CD8-positive, alpha-beta memory T cell (primary cell): Measurements from ENCODE around the gene OR4D10. TPM values are rescaled to one million over a fixed set of nuclear protein-coding genes. Genes with fewer than 3 reads are reported as not detected.
"Not testable (repeated sequence)": the region's sequence is repeated elsewhere in the genome, so short reads cannot be mapped to it uniquely, and the experiment has no call there.

Source experiments
- CTCF ChIA-PET: fragments of 350-600 bp; sonication (Branson Sonifier 250); formaldehyde crosslinking; loops from one replicate; lab custom pipeline; 2021; ENCODE audit warnings: antibody characterized with exemption; lab: Charles Lee
- POLR2A ChIA-PET: fragments of 350-600 bp; sonication (Branson Sonifier 250); formaldehyde crosslinking; loops from one replicate; lab custom pipeline; 2021; ENCODE audit warnings: antibody characterized with exemption; lab: Charles Lee
- DNase-seq, 5 donors: peaks; one replicate each; pipeline versions ENCODE4 v3.0.0 to v3.0.0-alpha.2; 2020 to 2022; ENCODE audit warnings: mixed read lengths in 1 of 5
- H3K27ac ChIP-seq: one replicate; pipeline ENCODE4 v1.7.0; 2013; ENCODE audit warnings: low read depth, mild to moderate bottlenecking, low read length, moderate library complexity
- H3K27me3 ChIP-seq: 2 replicates; pipeline ENCODE4 v1.7.0; 2013; ENCODE audit warnings: low read length, mild to moderate bottlenecking; ENCODE audit not compliant: insufficient read depth, poor library complexity, severe bottlenecking
- H3K36me3 ChIP-seq: 2 replicates; pipeline ENCODE4 v1.7.0; 2013; ENCODE audit warnings: mild to moderate bottlenecking, low read length, moderate library complexity; ENCODE audit not compliant: insufficient read depth
- H3K4me1 ChIP-seq: 2 replicates; pipeline ENCODE4 v1.7.0; 2013; ENCODE audit warnings: mild to moderate bottlenecking, low read length, moderate library complexity; ENCODE audit not compliant: insufficient read depth
- H3K4me3 ChIP-seq: 2 replicates; pipeline ENCODE4 v1.7.0; 2013; ENCODE audit warnings: mild to moderate bottlenecking, low read length
- H3K9me3 ChIP-seq: 2 replicates; pipeline ENCODE4 v1.7.0; 2013; ENCODE audit warnings: mild to moderate bottlenecking, low read length
- H3K27ac Mint-ChIP-seq, 8 donors: one replicate each; pipeline ENCODE4 v1.8.0; 2020 to 2021; ENCODE audit warnings: mixed read lengths in 8 of 8, mild to moderate bottlenecking in 6 of 8, inconsistent platforms in 3 of 8, moderate library complexity in 3 of 8
- H3K27me3 Mint-ChIP-seq, 2 donors: one replicate each; pipeline ENCODE4 v1.8.0; 2020 to 2021; ENCODE audit warnings: mixed read lengths in 2 of 2, mild to moderate bottlenecking in 1 of 2, moderate library complexity in 1 of 2
- H3K36me3 Mint-ChIP-seq, 3 donors: one replicate each; pipeline ENCODE4 v1.8.0; 2020 to 2021; ENCODE audit warnings: mixed read lengths in 3 of 3, inconsistent platforms in 1 of 3, mild to moderate bottlenecking in 1 of 3
- H3K4me1 Mint-ChIP-seq, 3 donors: one replicate each; pipeline ENCODE4 v1.8.0; 2020 to 2021; ENCODE audit warnings: mixed read lengths in 3 of 3, inconsistent platforms in 1 of 3, mild to moderate bottlenecking in 1 of 3
- H3K4me3 Mint-ChIP-seq, 7 donors: one replicate each; pipeline ENCODE4 v1.8.0; 2020 to 2021; ENCODE audit warnings: mixed read lengths in 7 of 7, mild to moderate bottlenecking in 6 of 7, moderate library complexity in 4 of 7, inconsistent platforms in 2 of 7
- H3K9me3 Mint-ChIP-seq, 5 donors: one replicate each; pipeline ENCODE4 v1.8.0; 2020 to 2022; ENCODE audit warnings: mixed read lengths in 5 of 5, mild to moderate bottlenecking in 3 of 5, moderate library complexity in 2 of 5, inconsistent platforms in 1 of 5
- polyA plus RNA-seq: library from polyadenylated mRNA; unstranded; fragments of 300-500 nt; fragmentation: Illumina TruSeq; gene quantifications from one replicate; pipeline ENCODE4 v1.2.3, GENCODE V29; 2021
- total RNA-seq, 2 experiments: library from RNA; stranded (reverse); gene quantifications; one replicate each; pipeline ENCODE4 v1.2.3, GENCODE V29; 2021

OR4D10 gene
- total and polyA plus RNA-seq, 3 experiments from 2014 or later = not detected

- H3K36me3 Mint-ChIP-seq, CTCF ChIA-PET, POLR2A ChIA-PET, H3K4me3 Mint-ChIP-seq, H3K4me1 Mint-ChIP-seq, H3K9me3 Mint-ChIP-seq, H3K4me1 ChIP-seq, DNase-seq, H3K36me3 ChIP-seq, H3K9me3 ChIP-seq, H3K27ac ChIP-seq, H3K27ac Mint-ChIP-seq, H3K27me3 ChIP-seq, H3K4me3 ChIP-seq: not testable (repeated sequence)
- peaks cover 6 to 21% of the 10 kb centered on the region in 2 donors for H3K27me3 Mint-ChIP-seq
These were observed 27.5 kb upstream of the OR4D10 start for GRCh38 chr11:59445624-59446023.

DNA sequence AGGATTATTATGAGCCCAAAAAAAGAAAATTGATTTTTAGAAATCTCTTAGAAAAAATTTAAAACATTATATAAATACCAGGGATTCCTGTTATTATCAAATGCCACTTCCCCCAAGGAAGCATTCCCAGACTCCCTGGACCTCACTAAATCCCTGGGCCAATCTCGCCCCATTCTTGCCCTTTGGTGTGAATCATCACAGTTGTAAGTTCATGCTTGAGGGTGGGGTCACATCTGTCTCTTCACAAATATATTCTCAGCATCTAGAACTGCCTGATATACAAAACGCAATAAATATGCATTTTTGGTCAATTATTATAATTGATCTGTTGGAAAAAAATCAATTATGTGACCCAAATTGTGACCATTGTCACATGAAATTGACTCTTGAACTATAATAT, 24.6 kb upstream of the OR4D10 start:
- peaks cover 12% of the 10 kb centered on the region in 2 donors for H3K27me3 Mint-ChIP-seq
- no peaks in the 10 kb centered on the region for H3K4me1 Mint-ChIP-seq
- peaks cover 0 to 9% (median 4%) of the 10 kb centered on the region in 5 donors for H3K9me3 Mint-ChIP-seq
- CTCF ChIA-PET = no interaction called here
- H3K27ac ChIP-seq = no peak overlapping the region
- H3K4me3 ChIP-seq = no peak overlapping the region
- peaks cover 0 to 4% (median 0%) of the 10 kb centered on the region in 3 donors for H3K36me3 Mint-ChIP-seq
- H3K4me3 Mint-ChIP-seq = no peak overlapping the region
- H3K27me3 ChIP-seq = no peaks in the 10 kb centered on the region
- POLR2A ChIA-PET = no interaction called here
- no peaks in the 10 kb centered on the region for H3K36me3 ChIP-seq
- no peak overlapping the region for H3K27ac Mint-ChIP-seq
- DNase-seq = no peak
- H3K9me3 ChIP-seq = no peaks in the 10 kb centered on the region
- no peaks in the 10 kb centered on the region for H3K4me1 ChIP-seq

GRCh38 chr11:59456661-59457060, 16.5 kb upstream of the OR4D10 start, which contains the start of gene OR4D6:
Gene OR4D6, plus strand, starts transcription at chr11:59456961. Its CDS starts 0 bp downstream, at chr11:59456961.
- no peak within 1 kb of the TSS for H3K4me3 Mint-ChIP-seq
- peaks cover 11 to 47% of the 10 kb centered on the region in 2 donors for H3K27me3 Mint-ChIP-seq
- ChIA-PET POLR2A (no interaction called here), CTCF (no interaction called here)
- no peaks in the 10 kb centered on the region for H3K9me3 Mint-ChIP-seq
- H3K27ac Mint-ChIP-seq = no peak within 1 kb of the TSS
- H3K27me3 ChIP-seq = no peaks in the 10 kb centered on the region
- H3K4me3 ChIP-seq = no peak within 1 kb of the TSS
- H3K36me3 Mint-ChIP-seq = no peaks in the 10 kb centered on the region
- H3K4me1 ChIP-seq = no peaks in the 10 kb centered on the region
- no peaks in the 10 kb centered on the region for H3K4me1 Mint-ChIP-seq
- no peaks in the 10 kb centered on the region for H3K36me3 ChIP-seq
- no peak within 1 kb of the TSS for H3K27ac ChIP-seq
- H3K9me3 ChIP-seq = no peaks in the 10 kb centered on the region
- no peak for DNase-seq

DNA sequence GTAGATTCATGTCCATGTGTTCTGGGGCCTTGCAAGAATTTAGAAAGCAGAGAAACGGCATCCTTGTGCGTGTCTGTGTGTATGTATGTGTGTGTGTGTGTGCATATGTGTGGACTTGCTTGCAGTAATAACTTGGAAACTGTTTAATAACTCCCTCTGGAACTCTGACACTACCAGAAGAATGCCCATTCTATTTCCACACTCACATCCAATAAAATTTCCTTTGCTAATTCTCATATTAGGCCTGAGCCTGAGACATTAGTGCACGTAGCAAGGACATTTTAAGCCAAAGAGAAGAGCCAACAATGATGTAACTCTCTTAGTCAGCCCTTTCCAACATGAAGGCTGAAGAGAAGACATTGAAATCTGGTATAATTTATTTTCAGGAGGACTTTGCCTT, 13.2 kb upstream of the OR4D10 start:
- H3K36me3 ChIP-seq = no peaks in the 10 kb centered on the region
- no peaks in the 10 kb centered on the region for H3K9me3 ChIP-seq
- no peaks in the 10 kb centered on the region for H3K4me1 ChIP-seq
- POLR2A ChIA-PET = no interaction called here
- peaks cover 8 to 53% of the 10 kb centered on the region in 2 donors for H3K27me3 Mint-ChIP-seq
- peak overlapping the region in 1 of 7 donors; percentile 11 for H3K4me3 Mint-ChIP-seq
- H3K27ac Mint-ChIP-seq = no peak overlapping the region
- H3K27ac ChIP-seq = no peak overlapping the region
- no peaks in the 10 kb centered on the region for H3K9me3 Mint-ChIP-seq
- H3K4me3 ChIP-seq = no peak overlapping the region
- no peak for DNase-seq
- H3K36me3 Mint-ChIP-seq = no peaks in the 10 kb centered on the region
- no peaks in the 10 kb centered on the region for H3K4me1 Mint-ChIP-seq
- CTCF ChIA-PET = no interaction called here
- H3K27me3 ChIP-seq = no peaks in the 10 kb centered on the region

GRCh38 chr11:59463190-59463641, 9.9 kb upstream of the OR4D10 start:
- Histone ChIP-seq H3K27me3 (no peaks in the 10 kb centered on the region), H3K27ac (no peak overlapping the region), H3K4me1 (no peaks in the 10 kb centered on the region), H3K36me3 (no peaks in the 10 kb centered on the region), H3K9me3 (no peaks in the 10 kb centered on the region), H3K4me3 (no peak overlapping the region)
- ChIA-PET POLR2A (no interaction called here), CTCF (no interaction called here)
- DNase-seq = no peak
- Mint-ChIP-seq H3K4me1 (no peaks in the 10 kb centered on the region), H3K9me3 (no peaks in the 10 kb centered on the region), H3K36me3 (no peaks in the 10 kb centered on the region), H3K4me3 (no peak overlapping the region), H3K27ac (peak overlapping the region in 1 of 8 donors; percentile 30), H3K27me3 (peaks cover 6 to 36% of the 10 kb centered on the region in 2 donors)

GRCh38 chr11:59475176-59475575, 2.1 kb downstream of the OR4D10 start:
- Mint-ChIP-seq H3K4me1 (no peaks in the 10 kb centered on the region), H3K36me3 (no peaks in the 10 kb centered on the region), H3K27ac (peak overlapping the region in 1 of 8 donors; percentile 11), H3K9me3 (no peaks in the 10 kb centered on the region), H3K27me3 (peaks cover 6 to 40% of the 10 kb centered on the region in 2 donors), H3K4me3 (no peak overlapping the region)
- POLR2A ChIA-PET = no interaction called here
- no peak overlapping the region for H3K4me3 ChIP-seq
- CTCF ChIA-PET = no interaction called here
- no peaks in the 10 kb centered on the region for H3K27me3 ChIP-seq
- no peaks in the 10 kb centered on the region for H3K9me3 ChIP-seq
- H3K27ac ChIP-seq = no peak overlapping the region
- no peak for DNase-seq
- no peaks in the 10 kb centered on the region for H3K4me1 ChIP-seq
- H3K36me3 ChIP-seq = no peaks in the 10 kb centered on the region

- Histone ChIP-seq H3K36me3 (no peaks in the 10 kb centered on the region), H3K9me3 (no peaks in the 10 kb centered on the region), H3K4me1 (no peaks in the 10 kb centered on the region), H3K4me3 (no peak overlapping the region), H3K27ac (no peak overlapping the region), H3K27me3 (no peaks in the 10 kb centered on the region)
- Mint-ChIP-seq H3K27ac (peak overlapping the region in 1 of 8 donors; percentile 32), H3K4me1 (no peaks in the 10 kb centered on the region), H3K4me3 (no peak overlapping the region), H3K9me3 (no peaks in the 10 kb centered on the region), H3K36me3 (no peaks in the 10 kb centered on the region), H3K27me3 (peaks cover 1 to 20% of the 10 kb centered on the region in 2 donors)
- ChIA-PET CTCF (no interaction called here), POLR2A (no interaction called here)
- no peak for DNase-seq
These were observed 6.8 kb downstream of the OR4D10 start for GRCh38 chr11:59479906-59480305.

GRCh38 chr11:59480359-59480758, 7.2 kb downstream of the OR4D10 start:
- POLR2A ChIA-PET = no interaction called here
- CTCF ChIA-PET = no interaction called here

More at GRCh38 chr11:59480359-59480758, 7.2 kb downstream of the OR4D10 start:
- no peak overlapping the region for H3K27ac ChIP-seq
- H3K36me3 ChIP-seq = no peaks in the 10 kb centered on the region
- no peaks in the 10 kb centered on the region for H3K27me3 ChIP-seq
- no peak overlapping the region for H3K4me3 ChIP-seq
- no peaks in the 10 kb centered on the region for H3K4me1 Mint-ChIP-seq
- DNase-seq = no peak
- peaks cover 0 to under 1% (median 0%) of the 10 kb centered on the region in 3 donors for H3K36me3 Mint-ChIP-seq
- peaks cover 1 to 17% of the 10 kb centered on the region in 2 donors for H3K27me3 Mint-ChIP-seq
- H3K4me1 ChIP-seq = no peaks in the 10 kb centered on the region
- no peaks in the 10 kb centered on the region for H3K9me3 ChIP-seq
- H3K4me3 Mint-ChIP-seq = no peak overlapping the region
- no peak overlapping the region for H3K27ac Mint-ChIP-seq
- no peaks in the 10 kb centered on the region for H3K9me3 Mint-ChIP-seq
